Panc1 (cell line): ENCODE measurements around the gene IP6K2. TPM values are rescaled to one million over a fixed set of nuclear protein-coding genes. Genes with fewer than 3 reads are reported as not detected.

Experiments used
- ATAC-seq: fragments of 200-7000 bp; cut with Tn5 transposase; 2 replicates; pipeline ENCODE4 v1.9.1; 2020; ENCODE audit warnings: mild to moderate bottlenecking, moderate library complexity
- BruUV-seq: library from RNA; stranded (reverse); fragments of 400-500 nt; replicated peaks from 2 replicates; lab custom pipeline; 2021; lab: Mats Ljungman, UMichigan
- CTCF ChIA-PET: fragments of 300-600 bp; sonication (Branson Sonifier 250); formaldehyde crosslinking; loops from one replicate; lab custom pipeline; 2022; ENCODE audit warnings: antibody characterized with exemption; lab: Charles Lee
- POLR2A ChIA-PET: fragments of 300-600 bp; sonication (Branson Sonifier 250); formaldehyde crosslinking; loops from one replicate; lab custom pipeline; 2022; ENCODE audit warnings: antibody characterized with exemption; lab: Charles Lee
- DNase-seq: peaks from one replicate; pipeline ENCODE4 v3.0.0-alpha.2; 2010; ENCODE audit warnings: low read depth, low spot score
- H3K27ac ChIP-seq: 2 replicates; pipeline ENCODE4 v1.5.1; 2011; ENCODE audit warnings: mild to moderate bottlenecking, low read length, inconsistent platforms
- H3K27me3 ChIP-seq: fragments of 200-500 bp; sonication (Bioruptor generic); 2 replicates; pipeline ENCODE4 v1.6.0; 2014; ENCODE audit warnings: low read length, inconsistent platforms; ENCODE audit not compliant: control insufficient read depth, insufficient read depth
- H3K36me3 ChIP-seq: fragments of 200-500 bp; sonication (Bioruptor generic); 2 replicates; pipeline ENCODE4 v1.5.1; 2014; ENCODE audit warnings: inconsistent platforms, mild to moderate bottlenecking, low read length, moderate library complexity; ENCODE audit not compliant: control insufficient read depth, insufficient read depth
- H3K4me1 ChIP-seq: 2 replicates; pipeline ENCODE4 v1.5.1; 2011; ENCODE audit warnings: inconsistent platforms, mild to moderate bottlenecking, low read length, moderate library complexity; ENCODE audit not compliant: control insufficient read depth, insufficient read depth
- H3K4me3 ChIP-seq, 2 experiments: 2 replicates each; pipeline ENCODE4 v1.5.1; 2011 to 2012; ENCODE audit warnings: low read depth in 2 of 2, low read length in 2 of 2, mild to moderate bottlenecking in 2 of 2, inconsistent platforms in 1 of 2, moderate library complexity in 1 of 2
- H3K9me3 ChIP-seq: fragments of 200-500 bp; sonication (Bioruptor generic); 2 replicates; pipeline ENCODE4 v1.5.1; 2014; ENCODE audit warnings: low read depth, mild to moderate bottlenecking, inconsistent platforms, low read length, moderate library complexity; ENCODE audit not compliant: control insufficient read depth, insufficient read depth
- CTCF ChIP-seq: fragments of 450-650 bp; IDR thresholded peaks from 2 replicates; pipeline ENCODE4 v1.5.1; 2017; ENCODE audit warnings: mild to moderate bottlenecking
- POLR2AphosphoS5 ChIP-seq: IDR thresholded peaks from 2 replicates; pipeline ENCODE4 v1.6.1; 2012; ENCODE audit warnings: mild to moderate bottlenecking, low read depth, low read length, moderate library complexity
- REST ChIP-seq, 2 experiments: IDR thresholded peaks; 2 replicates each; pipeline ENCODE4 v1.6.1; 2011 to 2012; ENCODE audit warnings: low read depth in 2 of 2, control low read depth in 1 of 2, low read length in 1 of 2, mild to moderate bottlenecking in 1 of 2, moderate library complexity in 1 of 2; ENCODE audit not compliant: insufficient read depth in 1 of 2
- SIN3A ChIP-seq: IDR thresholded peaks from 2 replicates; pipeline ENCODE4 v1.6.1; 2012; ENCODE audit warnings: low read depth, mild to moderate bottlenecking, low read length, moderate library complexity, borderline replicate concordance; ENCODE audit not compliant: insufficient read depth
- TCF7L2 ChIP-seq: IDR thresholded peaks from 2 replicates; pipeline ENCODE4 v1.6.1; 2011; ENCODE audit warnings: mild to moderate bottlenecking, low read depth, low read length, inconsistent platforms
- in situ Hi-C: cut with HindIII; loops from 2 replicates; pipeline ENCODE4 v1.10.0; 2016; ENCODE audit warnings: low sequenced_read_pairs, low pct_unique_long_range_greater_than_20kb
- intact Hi-C: fragments of 100-400 bp; cut with micrococcal nuclease; formaldehyde crosslinking; loops from one replicate; pipeline ENCODE4 v1.10.0; 2022; ENCODE audit not compliant: unreplicated experiment
- total RNA-seq: library from RNA; stranded (reverse); gene quantifications from one replicate; pipeline ENCODE4 v1.2.1, GENCODE V29; 2021; ENCODE audit not compliant: unreplicated experiment

Gene IP6K2
- total RNA-seq, 1 experiment from 2014 or later, result 50.2 TPM

- in situ Hi-C loops (no loop called here), intact Hi-C loops (no loop called here)
- CTCF ChIA-PET, result no interaction called here
- BruUV-seq, result no TSS peak
- no peaks in the 10 kb centered on the region for H3K4me1 ChIP-seq
- no peak for DNase-seq
- H3K4me3 ChIP-seq, result no peak overlapping the region
- no peak overlapping the region for H3K27ac ChIP-seq
- TF ChIP-seq CTCF (no peak), TCF7L2 (no peak), POLR2AphosphoS5 (no peak), SIN3A (no peak), REST (IDR thresholded peaks at IDR 0.05; ENCODE audit: insufficient read depth in 1 of 2, low read depth in 2 of 2, low read length in 1 of 2) (no peak)
- POLR2A ChIA-PET, result no interaction called here
- ATAC-seq, result no peak
- H3K36me3 ChIP-seq, result no peaks in the 10 kb centered on the region
- no peaks in the 10 kb centered on the region for H3K27me3 ChIP-seq
- H3K9me3 ChIP-seq, result no peaks in the 10 kb centered on the region
Observed at GRCh38 chr3:48651771-48652170, 65.2 kb downstream of the IP6K2 start.

GRCh38 chr3:48650723-48651122, 66.3 kb downstream of the IP6K2 start:
- Histone ChIP-seq H3K4me1 (no peaks in the 10 kb centered on the region), H3K4me3 (no peak overlapping the region), H3K36me3 (no peaks in the 10 kb centered on the region), H3K27ac (no peak overlapping the region), H3K27me3 (no peaks in the 10 kb centered on the region), H3K9me3 (no peaks in the 10 kb centered on the region)
- no peak for DNase-seq
- no peak for TF ChIP-seq POLR2AphosphoS5
- TF ChIP-seq SIN3A, result no peak
- no peak for TF ChIP-seq REST (IDR thresholded peaks at IDR 0.05; ENCODE audit: insufficient read depth in 1 of 2, low read depth in 2 of 2, low read length in 1 of 2)
- TF ChIP-seq CTCF, result no peak
- no peak for TF ChIP-seq TCF7L2
- POLR2A ChIA-PET, result no interaction called here
- BruUV-seq, result no TSS peak
- in situ Hi-C loops (no loop called here), intact Hi-C loops (no loop called here)
- ATAC-seq, result no peak
- CTCF ChIA-PET, result no interaction called here
